ENCODE measurements around the gene LENG8.

Gene LENG8

DNA sequence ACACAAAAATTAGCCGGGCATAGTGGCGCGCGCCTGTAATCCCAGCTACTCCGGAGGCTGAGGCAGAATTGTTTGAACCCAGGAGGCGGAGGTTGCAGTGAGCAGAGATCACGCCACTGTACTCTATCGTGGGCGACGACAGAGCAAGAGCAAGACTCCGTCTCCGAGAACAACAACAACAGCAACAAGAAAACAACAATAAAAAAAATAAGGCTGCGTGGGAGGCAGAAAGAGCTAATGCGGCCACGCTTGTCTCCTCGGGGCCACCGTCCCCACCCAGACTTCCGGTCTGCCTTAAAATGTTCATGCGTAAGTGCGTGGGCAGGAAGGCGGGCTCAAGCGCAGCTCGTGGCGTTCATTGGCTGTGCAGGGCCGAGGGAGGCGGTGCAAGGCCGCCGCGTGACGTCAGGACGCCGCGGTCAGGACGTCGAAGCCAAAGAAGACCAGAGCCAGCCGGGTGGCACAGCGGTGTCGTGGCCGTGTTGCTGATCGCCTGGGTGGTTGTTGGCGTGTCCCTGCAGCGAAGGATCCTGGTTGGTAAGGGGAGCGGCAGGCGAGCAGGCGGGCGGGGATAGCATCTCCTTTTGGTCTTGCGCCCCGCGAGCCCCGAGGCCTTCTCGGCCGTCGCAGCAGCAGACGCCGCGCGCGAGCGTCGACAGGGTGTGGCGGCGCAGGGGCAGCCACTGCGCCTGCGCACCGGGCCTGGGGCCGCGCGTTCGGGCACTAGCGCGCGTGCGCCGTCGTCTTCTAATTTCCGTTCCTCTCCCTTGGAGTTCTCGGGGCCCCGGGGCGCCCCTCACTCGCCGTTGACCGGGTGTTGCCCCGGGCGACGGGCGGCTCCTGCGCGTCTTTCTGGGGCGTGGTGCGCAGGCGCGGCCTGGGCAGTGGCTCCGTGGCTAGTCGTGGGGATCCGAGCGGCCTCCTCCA is at the start of gene LENG8:
TSS of gene LENG8 (plus strand) at position 426 of the 927 bp plus-strand sequence. CDS start 2,146 bp downstream, outside the sequence.
- peak within 1 kb of the TSS; percentile 86 for H3K27ac ChIP-seq
- TF ChIP-seq, protein P1, sequence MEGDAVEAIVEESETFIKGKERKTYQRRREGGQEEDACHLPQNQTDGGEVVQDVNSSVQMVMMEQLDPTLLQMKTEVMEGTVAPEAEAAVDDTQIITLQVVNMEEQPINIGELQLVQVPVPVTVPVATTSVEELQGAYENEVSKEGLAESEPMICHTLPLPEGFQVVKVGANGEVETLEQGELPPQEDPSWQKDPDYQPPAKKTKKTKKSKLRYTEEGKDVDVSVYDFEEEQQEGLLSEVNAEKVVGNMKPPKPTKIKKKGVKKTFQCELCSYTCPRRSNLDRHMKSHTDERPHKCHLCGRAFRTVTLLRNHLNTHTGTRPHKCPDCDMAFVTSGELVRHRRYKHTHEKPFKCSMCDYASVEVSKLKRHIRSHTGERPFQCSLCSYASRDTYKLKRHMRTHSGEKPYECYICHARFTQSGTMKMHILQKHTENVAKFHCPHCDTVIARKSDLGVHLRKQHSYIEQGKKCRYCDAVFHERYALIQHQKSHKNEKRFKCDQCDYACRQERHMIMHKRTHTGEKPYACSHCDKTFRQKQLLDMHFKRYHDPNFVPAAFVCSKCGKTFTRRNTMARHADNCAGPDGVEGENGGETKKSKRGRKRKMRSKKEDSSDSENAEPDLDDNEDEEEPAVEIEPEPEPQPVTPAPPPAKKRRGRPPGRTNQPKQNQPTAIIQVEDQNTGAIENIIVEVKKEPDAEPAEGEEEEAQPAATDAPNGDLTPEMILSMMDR (conservative IDR thresholded peaks at IDR 0.05), result no peak
- TF ChIP-seq ZFX (IDR thresholded peaks at IDR 0.05), result peak; percentile 92

DNA sequence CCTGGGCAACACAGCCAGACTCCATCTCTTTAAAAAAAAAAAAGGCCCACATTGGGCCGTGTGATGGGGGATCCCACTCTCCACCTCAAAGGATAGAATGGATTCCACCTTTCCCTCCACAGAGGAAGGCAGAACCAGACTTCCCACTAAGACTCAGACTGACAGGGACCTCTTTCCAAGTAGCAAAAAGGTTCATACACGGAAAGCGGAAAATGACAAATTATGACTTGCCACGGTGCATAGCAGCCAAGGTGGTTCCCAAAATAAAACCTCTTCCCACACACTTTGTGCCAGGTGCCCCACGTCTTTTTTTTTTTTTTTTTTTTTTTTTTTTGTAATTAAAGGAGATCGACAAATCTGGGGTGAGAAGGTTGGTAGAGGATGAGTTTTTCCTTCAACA is 48.1 kb upstream of the LENG8 start:
- no peak overlapping the region for H3K27ac ChIP-seq
- TF ChIP-seq ZFX (IDR thresholded peaks at IDR 0.05), result no peak
- TF ChIP-seq, protein P1 (conservative IDR thresholded peaks at IDR 0.05), result no peak

DNA sequence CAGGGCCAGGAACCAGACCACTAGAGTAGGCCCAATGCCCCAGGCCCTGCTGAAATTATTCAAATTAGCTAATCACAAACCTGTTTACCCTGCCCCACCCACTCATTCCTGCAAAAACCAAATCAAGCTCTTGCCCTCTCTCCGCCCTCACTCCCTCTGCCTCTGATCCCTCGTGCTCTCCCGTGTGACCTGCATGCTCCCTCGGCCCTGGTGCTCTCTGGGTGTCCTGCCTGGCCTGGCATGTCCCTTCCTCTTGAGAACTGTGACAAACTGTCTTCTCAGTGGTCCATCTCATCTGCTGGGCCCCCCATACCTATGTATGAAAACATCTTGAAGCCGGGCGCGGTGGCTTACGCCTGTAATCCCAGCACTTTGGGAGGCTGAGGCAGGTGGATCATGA is 45.9 kb upstream of the LENG8 start:
- H3K27ac ChIP-seq, result no peak overlapping the region
- TF ChIP-seq ZFX (IDR thresholded peaks at IDR 0.05), result no peak
- TF ChIP-seq, protein P1 (conservative IDR thresholded peaks at IDR 0.05), result no peak

DNA sequence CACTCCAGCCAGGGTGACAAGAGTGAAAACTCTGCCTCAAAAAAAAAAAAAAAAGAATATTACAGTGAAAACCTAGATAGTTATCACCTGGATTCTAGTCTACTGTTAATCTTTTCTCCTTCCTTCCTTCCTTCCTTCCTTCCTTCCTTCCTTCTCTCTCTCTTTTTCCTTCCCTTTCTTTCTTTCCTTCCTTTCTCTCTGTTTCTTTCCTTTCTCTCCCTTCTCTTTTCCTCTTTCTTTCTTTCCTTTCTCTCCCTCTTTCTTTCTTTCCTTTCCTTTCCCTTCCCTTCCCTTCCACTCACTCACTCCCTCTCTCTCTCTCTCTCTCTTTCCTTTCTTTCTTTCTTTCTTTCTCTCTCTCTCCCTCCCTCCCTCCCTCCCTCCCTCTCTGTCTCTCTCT is 43.4 kb upstream of the LENG8 start:
- TF ChIP-seq, protein P1 (conservative IDR thresholded peaks at IDR 0.05), result no peak
- TF ChIP-seq ZFX (IDR thresholded peaks at IDR 0.05), result no peak
- H3K27ac ChIP-seq, result no peak overlapping the region

DNA sequence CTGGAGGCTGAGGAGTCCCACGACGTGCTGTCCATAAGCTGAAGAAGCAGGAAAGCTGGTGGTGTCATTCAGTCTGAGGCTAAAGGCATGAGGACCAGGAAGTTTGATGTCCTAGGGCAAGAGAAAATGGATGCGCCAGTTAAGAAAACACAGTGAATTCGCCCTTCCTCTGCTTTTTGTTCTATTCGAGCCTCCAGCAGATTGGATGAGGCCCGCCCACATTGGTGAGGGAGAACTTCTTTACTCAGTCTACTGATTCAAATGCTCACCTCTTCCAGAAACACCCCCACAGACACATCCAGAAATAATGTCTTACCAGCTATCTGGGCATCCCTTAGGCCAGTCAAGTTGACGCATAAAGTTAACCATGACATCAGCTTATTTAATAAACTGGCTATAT is 41.2 kb upstream of the LENG8 start:
- H3K27ac ChIP-seq, result no peak overlapping the region
- TF ChIP-seq, protein P1 (conservative IDR thresholded peaks at IDR 0.05), result no peak
- no peak for TF ChIP-seq ZFX (IDR thresholded peaks at IDR 0.05)

DNA sequence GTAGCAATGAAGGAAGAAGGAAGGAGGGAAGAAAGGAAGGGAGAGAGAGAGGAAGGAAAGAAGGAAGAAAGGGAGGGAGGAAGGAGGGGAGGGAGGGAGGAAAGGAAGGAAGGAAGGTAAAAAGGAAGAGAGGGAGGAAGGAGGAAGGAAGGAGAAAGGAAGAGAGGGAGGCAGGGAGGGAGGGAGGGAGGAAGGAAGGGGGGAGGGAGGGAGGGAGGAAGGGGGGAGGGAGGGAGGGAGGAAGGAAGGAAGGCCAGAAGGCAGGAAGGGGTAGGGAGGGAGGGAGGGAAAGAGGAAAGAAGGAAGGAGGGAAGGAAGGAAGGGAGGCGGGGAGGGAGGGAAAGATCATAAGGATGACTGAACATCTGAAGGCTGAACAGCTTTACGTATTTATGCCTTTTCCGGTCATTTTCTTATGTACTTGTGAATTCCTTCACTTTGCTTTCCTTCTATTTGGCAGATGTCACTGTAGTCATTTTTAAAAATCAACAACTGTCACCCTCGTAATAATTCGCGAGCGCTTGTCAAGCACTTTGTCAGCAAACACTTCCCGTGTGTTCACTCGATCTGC is 40.5 kb upstream of the LENG8 start:
- no peak for TF ChIP-seq ZFX (IDR thresholded peaks at IDR 0.05)
- TF ChIP-seq, protein P1 (conservative IDR thresholded peaks at IDR 0.05), result no peak

DNA sequence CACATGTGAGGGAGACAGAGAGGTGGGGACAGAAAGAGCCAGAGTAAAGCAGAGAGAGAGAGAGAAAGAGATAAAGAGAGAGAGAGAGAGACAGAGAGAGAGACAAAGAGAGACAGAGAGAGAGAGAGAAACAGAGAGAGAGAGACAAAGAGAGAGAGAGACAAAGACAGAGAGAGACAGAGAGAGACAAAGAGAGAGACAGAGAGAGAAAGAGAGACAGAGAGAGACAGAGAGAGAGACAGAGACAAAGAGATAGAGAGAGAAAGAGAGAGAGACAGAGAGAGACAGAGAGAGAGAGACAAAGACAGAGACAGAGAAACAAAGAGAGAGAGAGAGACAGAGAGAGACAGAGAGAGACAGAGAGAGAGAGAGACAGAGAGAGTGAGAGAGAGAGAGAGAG is 38.0 kb upstream of the LENG8 start:
- TF ChIP-seq, protein P1 (conservative IDR thresholded peaks at IDR 0.05), result no peak
- no peak for TF ChIP-seq ZFX (IDR thresholded peaks at IDR 0.05)
- no peak overlapping the region for H3K27ac ChIP-seq

More for the DNA sequence above, 40.5 kb upstream of the LENG8 start:
- H3K27ac ChIP-seq, result no peak overlapping the region

Data from C4-2B (cell line).